ENCODE results near the gene ACTR1B. TPM values are rescaled to one million over a fixed set of nuclear protein-coding genes. Genes with fewer than 3 reads are reported as not detected.
"Not testable (repeated sequence)": the region's sequence is repeated elsewhere in the genome, so short reads cannot be mapped to it uniquely, and the experiment has no call there.

ACTR1B gene
- total RNA-seq, 1 experiment from 2014 or later: 58.2 TPM

GRCh38 chr2:97673915-97674283, 10.1 kb upstream of the ACTR1B start (continued):
- no peak for TF ChIP-seq E2F5 (CRISPR knock-in tag; IDR thresholded peaks at IDR 0.05)

- POLR2A ChIA-PET: interaction anchor here (1.0 kb wide), 1 partner anchor 27 kb away, joined by 3 read pairs; the partner anchor contains the start of gene COX5B
- ATAC-seq: no peak
- H3K27me3 Mint-ChIP-seq (ENCODE audit: low read depth): no peaks in the 10 kb centered on the region; the same call in 1 of the 2 replicates
- H3K27ac Mint-ChIP-seq: no peak overlapping the region
- no peak for DNase-seq (ENCODE audit: low spot score)
- peaks cover 27% of the 10 kb centered on the region for H3K4me1 Mint-ChIP-seq
- no peak overlapping the region for H3K4me3 Mint-ChIP-seq
- H3K36me3 Mint-ChIP-seq: peaks cover 10% of the 10 kb centered on the region; the same call in 1 of the 2 replicates
- CTCF ChIA-PET: interaction anchor here (1.1 to 2.0 kb wide), 4 partner anchors 9 to 28 kb away, joined by 3 to 7 read pairs (median 4); partner anchors contain the start of genes ACTR1B and COX5B
- peaks cover 4% of the 10 kb centered on the region; the same call in 1 of the 2 replicates for H3K9me3 Mint-ChIP-seq
- TF ChIP-seq GABPB1 (CRISPR knock-in tag; IDR thresholded peaks at IDR 0.05) (no peak), FOXJ3 (CRISPR knock-in tag; IDR thresholded peaks at IDR 0.05; ENCODE audit: borderline replicate concordance) (no peak), SOX15 (CRISPR knock-in tag; IDR thresholded peaks at IDR 0.05) (no peak), NFE2L1 (CRISPR knock-in tag; IDR thresholded peaks at IDR 0.05) (no peak), HMGA2 (CRISPR knock-in tag; IDR thresholded peaks at IDR 0.05) (no peak), ZNF512 (CRISPR knock-in tag; IDR thresholded peaks at IDR 0.05; ENCODE audit: borderline replicate concordance) (no peak), IRF1 (CRISPR knock-in tag; IDR thresholded peaks at IDR 0.05) (no peak), USF1 (CRISPR knock-in tag; IDR thresholded peaks at IDR 0.05) (no peak), HMGXB4 (CRISPR knock-in tag; IDR thresholded peaks at IDR 0.05) (no peak), TEAD4 (CRISPR knock-in tag; IDR thresholded peaks at IDR 0.05) (no peak), ESRRA (CRISPR knock-in tag; IDR thresholded peaks at IDR 0.05; ENCODE audit: borderline replicate concordance) (no peak), ZBTB43 (CRISPR knock-in tag; IDR thresholded peaks at IDR 0.05) (no peak), AR (CRISPR knock-in tag; IDR thresholded peaks at IDR 0.05) (no peak), ZMAT4 (CRISPR knock-in tag; IDR thresholded peaks at IDR 0.05) (no peak), ZSCAN18 (CRISPR knock-in tag; IDR thresholded peaks at IDR 0.05) (no peak), ZNF396 (CRISPR knock-in tag; IDR thresholded peaks at IDR 0.05; ENCODE audit: borderline replicate concordance) (no peak)
Observed at GRCh38 chr2:97673182-97673914, 9.5 kb upstream of the ACTR1B start.

- H3K27me3 Mint-ChIP-seq (ENCODE audit: low read depth); DNase-seq (ENCODE audit: low spot score); H3K9me3 Mint-ChIP-seq; H3K27ac Mint-ChIP-seq; H3K4me3 Mint-ChIP-seq; ATAC-seq; H3K36me3 Mint-ChIP-seq: not testable (repeated sequence)
- peaks cover 27% of the 10 kb centered on the region for H3K4me1 Mint-ChIP-seq
- ChIA-PET CTCF (interaction anchor here (1.1 to 2.0 kb wide), 4 partner anchors 8 to 27 kb away, joined by 3 to 7 read pairs (median 4); partner anchors contain the start of genes ACTR1B and COX5B), POLR2A (interaction anchor here (1.0 kb wide), 1 partner anchor 27 kb away, joined by 3 read pairs; the partner anchor contains the start of gene COX5B)
Observed at GRCh38 chr2:97672606-97673140, 8.8 kb upstream of the ACTR1B start.

Measured in WTC11 (cell line).